GM12878 (cell line): ENCODE measurements around the gene GRXCR1.

ENCODE experiments used
- BCL3 ChIP-seq: IDR thresholded peaks from 2 replicates; pipeline ENCODE4 v1.6.1; 2011; ENCODE audit warnings: borderline replicate concordance, low read depth, mild to moderate bottlenecking, moderate library complexity, low read length; ENCODE audit not compliant: insufficient read depth, poor library complexity, severe bottlenecking
- BHLHE40 ChIP-seq, 2 experiments: fragments of 450-650 bp in 1 of 2; IDR thresholded peaks; 2 replicates each; pipeline ENCODE4 v1.6.1; 2011 to 2017; ENCODE audit warnings: low read depth in 2 of 2, borderline replicate concordance in 1 of 2, improper control_type of control experiment in 1 of 2, low read length in 1 of 2, mild to moderate bottlenecking in 1 of 2
- CTCF ChIP-seq, 3 experiments: IDR thresholded peaks in 2 of 3; conservative IDR thresholded peaks in 1 of 3; 2 replicates each; pipeline ENCODE4 v1.5.1; 2011; ENCODE audit warnings: low read depth in 3 of 3, low read length in 3 of 3, mild to moderate bottlenecking in 3 of 3, control low read depth in 2 of 3, moderate library complexity in 2 of 3, inconsistent platforms in 1 of 3, mixed read lengths in 1 of 3; ENCODE audit not compliant: control insufficient read depth in 2 of 3, insufficient read depth in 1 of 3; ENCODE audit errors: extremely low read depth in 1 of 3
- EP300 ChIP-seq, 2 experiments: fragments of 150-350 bp in 1 of 2; IDR thresholded peaks; 2 replicates each; pipeline ENCODE4 v1.6.1; 2011 to 2012; ENCODE audit warnings: low read depth in 2 of 2, low read length in 2 of 2, borderline replicate concordance in 1 of 2, improper control_type of control experiment in 1 of 2, inconsistent platforms in 1 of 2; ENCODE audit not compliant: control insufficient read depth in 1 of 2
- EZH2 ChIP-seq: IDR thresholded peaks from 2 replicates; pipeline ENCODE4 v1.6.1; 2012; ENCODE audit warnings: low read depth, mild to moderate bottlenecking, control low read depth, inconsistent platforms, low read length, borderline replicate concordance; ENCODE audit not compliant: control insufficient read depth
- NKRF ChIP-seq: fragments of 450-650 bp; conservative IDR thresholded peaks from 2 replicates; pipeline ENCODE4 v1.6.1; 2017; ENCODE audit warnings: mild to moderate bottlenecking, moderate library complexity
- PAX5 ChIP-seq: IDR thresholded peaks from 2 replicates; pipeline ENCODE4 v1.6.1; 2011; ENCODE audit warnings: low read depth, low read length, borderline replicate concordance
- RFX5 ChIP-seq: IDR thresholded peaks from 2 replicates; pipeline ENCODE4 v1.6.1; 2011; ENCODE audit warnings: low read depth, low read length, improper control_type of control experiment

- 0 out of 6 replicates have a peak, but pooled peaks of 1 of the 3 experiments have one; percentile 6 for TF ChIP-seq CTCF (IDR thresholded peaks at IDR 0.05 in 2 of 3, conservative IDR thresholded peaks at IDR 0.05 in 1 of 3; ENCODE audit: control insufficient read depth in 2 of 3, extremely low read depth in 1 of 3, insufficient read depth in 1 of 3, low read depth in 3 of 3, low read length in 3 of 3)
- TF ChIP-seq EZH2 = no peak
- no peak for TF ChIP-seq RFX5
- TF ChIP-seq BHLHE40 (IDR thresholded peaks at IDR 0.05; ENCODE audit: borderline replicate concordance in 1 of 2, low read depth in 2 of 2, low read length in 1 of 2) = no peak
- no peak for TF ChIP-seq EP300 (IDR thresholded peaks at IDR 0.05; ENCODE audit: borderline replicate concordance in 1 of 2, control insufficient read depth in 1 of 2, low read depth in 2 of 2, low read length in 2 of 2)
- no peak for TF ChIP-seq BCL3
- no peak for TF ChIP-seq NKRF
- no peak for TF ChIP-seq PAX5
Observed at GRCh38 chr4:43048570-43048969, 156.1 kb downstream of the GRXCR1 start.
